ENCODE data around the gene CALML4.

- TF ChIP-seq CTCF (IDR thresholded peaks at IDR 0.05; ENCODE audit: low read length) = no peak
- TF ChIP-seq EZH2 (IDR thresholded peaks at IDR 0.05; ENCODE audit: borderline replicate concordance, low read length) = no peak
These were observed 27.3 kb upstream of the CALML4 start for GRCh38 chr15:68232449-68232848.

Data from OCI-LY1 (cell line).